ENCODE measurements around the gene CCDC61.

The CCDC61 gene

DNA sequence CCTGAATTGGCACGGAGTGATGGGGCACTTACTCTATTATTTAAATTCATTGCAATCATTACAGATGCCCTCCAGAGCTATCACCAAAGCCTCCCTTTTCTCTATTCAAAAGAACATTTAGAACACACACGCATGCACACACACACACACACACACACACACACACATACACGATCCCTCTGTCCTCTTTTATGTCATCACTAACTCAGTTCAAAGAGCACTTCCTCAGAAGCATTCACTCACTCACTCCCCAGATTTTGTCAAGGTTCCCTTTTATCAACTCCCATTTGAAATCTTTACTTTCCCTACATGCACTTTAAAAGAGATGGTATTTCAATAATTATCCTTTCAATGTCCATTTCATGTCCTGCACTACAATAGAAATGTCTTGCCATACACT is 67.9 kb downstream of the CCDC61 start:
- H3K4me1 ChIP-seq (ENCODE audit: low read length): no peaks in the 10 kb centered on the region
- no peaks in the 10 kb centered on the region for H4K20me1 ChIP-seq (ENCODE audit: insufficient read depth, low read length)
- H3K27ac ChIP-seq (ENCODE audit: low read length): no peak overlapping the region
- H3F3A ChIP-seq (ENCODE audit: insufficient read depth, low read length): no peaks in the 10 kb centered on the region
- no peaks in the 10 kb centered on the region for H3K9me2 ChIP-seq (replicated peaks; ENCODE audit: insufficient read depth, low read length)
- TF ChIP-seq EZH2 (optimal IDR thresholded peaks at IDR 0.05; ENCODE audit: low read depth, low read length): no peak
- TF ChIP-seq EZH2phosphoT487 (IDR thresholded peaks at IDR 0.05; ENCODE audit: low read length): no peak
- TF ChIP-seq, protein P1, sequence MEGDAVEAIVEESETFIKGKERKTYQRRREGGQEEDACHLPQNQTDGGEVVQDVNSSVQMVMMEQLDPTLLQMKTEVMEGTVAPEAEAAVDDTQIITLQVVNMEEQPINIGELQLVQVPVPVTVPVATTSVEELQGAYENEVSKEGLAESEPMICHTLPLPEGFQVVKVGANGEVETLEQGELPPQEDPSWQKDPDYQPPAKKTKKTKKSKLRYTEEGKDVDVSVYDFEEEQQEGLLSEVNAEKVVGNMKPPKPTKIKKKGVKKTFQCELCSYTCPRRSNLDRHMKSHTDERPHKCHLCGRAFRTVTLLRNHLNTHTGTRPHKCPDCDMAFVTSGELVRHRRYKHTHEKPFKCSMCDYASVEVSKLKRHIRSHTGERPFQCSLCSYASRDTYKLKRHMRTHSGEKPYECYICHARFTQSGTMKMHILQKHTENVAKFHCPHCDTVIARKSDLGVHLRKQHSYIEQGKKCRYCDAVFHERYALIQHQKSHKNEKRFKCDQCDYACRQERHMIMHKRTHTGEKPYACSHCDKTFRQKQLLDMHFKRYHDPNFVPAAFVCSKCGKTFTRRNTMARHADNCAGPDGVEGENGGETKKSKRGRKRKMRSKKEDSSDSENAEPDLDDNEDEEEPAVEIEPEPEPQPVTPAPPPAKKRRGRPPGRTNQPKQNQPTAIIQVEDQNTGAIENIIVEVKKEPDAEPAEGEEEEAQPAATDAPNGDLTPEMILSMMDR (IDR thresholded peaks at IDR 0.05; ENCODE audit: low read length): no peak
- no peaks in the 10 kb centered on the region for H3K79me2 ChIP-seq (ENCODE audit: low read length)
- no peaks in the 10 kb centered on the region for H3K36me3 ChIP-seq (replicated peaks; ENCODE audit: insufficient read depth, low read length)
- no peak for DNase-seq
- H3K4me3 ChIP-seq (ENCODE audit: low read length): no peak overlapping the region
- H3K4me2 ChIP-seq (ENCODE audit: low read depth, low read length): no peak overlapping the region
- H3K9me3 ChIP-seq (replicated peaks; ENCODE audit: insufficient read depth, low read length): no peaks in the 10 kb centered on the region
- H3K27me3 ChIP-seq (replicated peaks; ENCODE audit: insufficient read depth, low read length): peaks cover 72% of the 10 kb centered on the region
- no peak overlapping the region for H3K9ac ChIP-seq (ENCODE audit: low read length)
- no peak overlapping the region for H2AFZ ChIP-seq (ENCODE audit: low read length)

DNA sequence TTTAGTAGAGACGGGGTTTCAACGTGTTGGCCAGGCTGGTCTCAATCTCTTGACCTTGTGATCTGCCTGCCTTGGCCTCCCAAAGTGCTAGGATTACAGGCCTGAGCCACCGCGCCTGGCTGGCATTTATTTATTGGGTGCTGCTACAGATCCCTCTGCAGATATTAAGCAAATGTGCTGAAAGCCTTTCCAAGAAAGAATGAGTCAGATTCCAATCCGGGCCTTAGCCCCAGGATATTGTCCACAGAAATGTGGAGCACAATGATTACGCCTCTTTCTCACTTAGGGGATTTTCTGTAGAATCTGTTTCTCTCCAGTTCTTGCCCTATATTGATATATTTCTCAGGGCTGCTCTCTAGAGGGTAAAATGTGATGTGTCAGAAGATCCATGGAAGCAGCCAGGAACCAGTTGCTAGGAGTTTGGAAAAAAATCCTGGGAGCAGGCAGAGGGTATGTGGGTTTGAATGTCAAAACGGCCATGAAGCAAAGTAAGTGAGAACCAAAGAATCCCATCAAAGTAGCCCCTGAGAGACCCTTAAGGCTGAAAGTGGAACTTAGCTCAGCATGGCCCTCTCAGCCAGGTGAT is 70.3 kb downstream of the CCDC61 start:
- Histone ChIP-seq H3F3A (ENCODE audit: insufficient read depth, low read length) (no peaks in the 10 kb centered on the region), H3K4me1 (ENCODE audit: low read length) (peaks cover 6% of the 10 kb centered on the region; the same call in 1 of the 2 replicates), H3K9me2 (replicated peaks; ENCODE audit: insufficient read depth, low read length) (no peaks in the 10 kb centered on the region), H3K79me2 (ENCODE audit: low read length) (no peaks in the 10 kb centered on the region), H4K20me1 (ENCODE audit: insufficient read depth, low read length) (no peaks in the 10 kb centered on the region), H2AFZ (ENCODE audit: low read length) (no peak overlapping the region), H3K27me3 (replicated peaks; ENCODE audit: insufficient read depth, low read length) (peaks cover 69% of the 10 kb centered on the region), H3K4me3 (ENCODE audit: low read length) (no peak overlapping the region), H3K4me2 (ENCODE audit: low read depth, low read length) (no peak overlapping the region), H3K36me3 (replicated peaks; ENCODE audit: insufficient read depth, low read length) (no peaks in the 10 kb centered on the region), H3K9me3 (replicated peaks; ENCODE audit: insufficient read depth, low read length) (no peaks in the 10 kb centered on the region), H3K27ac (ENCODE audit: low read length) (no peak overlapping the region), H3K9ac (ENCODE audit: low read length) (no peak overlapping the region)
- no peak for DNase-seq
- no peak for TF ChIP-seq EZH2phosphoT487 (IDR thresholded peaks at IDR 0.05; ENCODE audit: low read length)
- TF ChIP-seq EZH2 (optimal IDR thresholded peaks at IDR 0.05; ENCODE audit: low read depth, low read length): no peak

DNA sequence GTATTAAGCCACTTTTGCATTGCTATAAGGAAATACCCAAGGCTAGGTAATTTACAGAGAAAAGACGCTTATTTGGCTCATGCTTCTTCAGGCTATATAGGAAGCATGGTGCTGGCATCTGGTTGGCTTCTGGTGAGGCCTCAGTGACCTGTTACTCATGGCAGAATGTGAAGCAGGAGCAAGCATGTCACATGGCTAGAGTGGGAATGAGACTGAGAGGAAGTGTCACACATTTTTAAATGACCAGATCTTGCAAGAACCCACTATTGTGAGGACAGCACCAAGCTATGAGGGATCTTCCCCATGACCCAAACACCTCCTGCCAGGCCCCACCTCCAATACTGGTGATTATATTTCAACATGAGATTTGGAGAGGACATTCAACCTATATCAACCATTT is 71.2 kb downstream of the CCDC61 start:
- no peak for DNase-seq
- H3K9me2 ChIP-seq (replicated peaks; ENCODE audit: insufficient read depth, low read length): no peaks in the 10 kb centered on the region
- H3K9ac ChIP-seq (ENCODE audit: low read length): no peak overlapping the region
- no peaks in the 10 kb centered on the region for H4K20me1 ChIP-seq (ENCODE audit: insufficient read depth, low read length)
- H3K4me3 ChIP-seq (ENCODE audit: low read length): no peak overlapping the region
- no peak overlapping the region for H3K27ac ChIP-seq (ENCODE audit: low read length)
- H3K4me2 ChIP-seq (ENCODE audit: low read depth, low read length): no peak overlapping the region
- no peaks in the 10 kb centered on the region for H3K36me3 ChIP-seq (replicated peaks; ENCODE audit: insufficient read depth, low read length)
- no peak overlapping the region for H2AFZ ChIP-seq (ENCODE audit: low read length)
- H3K9me3 ChIP-seq (replicated peaks; ENCODE audit: insufficient read depth, low read length): no peaks in the 10 kb centered on the region
- no peaks in the 10 kb centered on the region for H3F3A ChIP-seq (ENCODE audit: insufficient read depth, low read length)
- no peak for TF ChIP-seq EZH2phosphoT487 (IDR thresholded peaks at IDR 0.05; ENCODE audit: low read length)
- TF ChIP-seq, protein P1 (IDR thresholded peaks at IDR 0.05; ENCODE audit: low read length): no peak
- no peak for TF ChIP-seq EZH2 (optimal IDR thresholded peaks at IDR 0.05; ENCODE audit: low read depth, low read length)
- peaks cover 63% of the 10 kb centered on the region for H3K27me3 ChIP-seq (replicated peaks; ENCODE audit: insufficient read depth, low read length)
- H3K4me1 ChIP-seq (ENCODE audit: low read length): peaks cover 6% of the 10 kb centered on the region; the same call in 1 of the 2 replicates
- H3K79me2 ChIP-seq (ENCODE audit: low read length): no peaks in the 10 kb centered on the region

DNA sequence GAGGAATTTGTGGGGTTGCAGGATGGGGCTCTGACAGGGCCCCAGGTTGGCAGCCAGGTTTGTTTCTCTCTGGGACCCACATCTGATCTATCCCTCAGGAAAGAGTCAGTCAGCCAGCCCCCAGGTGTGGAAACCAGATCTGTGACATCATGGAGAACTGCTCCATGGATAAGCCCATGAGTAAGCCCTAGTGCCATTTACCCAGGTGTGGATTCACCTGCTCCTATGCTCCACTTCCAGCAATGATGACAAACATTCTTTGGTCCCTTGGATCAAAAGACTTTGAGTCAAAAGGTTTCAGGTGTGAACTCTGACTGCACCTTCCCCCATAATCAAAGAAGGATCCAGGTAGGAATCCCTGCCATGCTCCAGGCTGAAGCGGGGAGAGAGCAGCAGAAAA is 72.4 kb downstream of the CCDC61 start:
- Histone ChIP-seq H3K9me2 (replicated peaks; ENCODE audit: insufficient read depth, low read length) (no peaks in the 10 kb centered on the region), H3K4me1 (ENCODE audit: low read length) (peaks cover 6% of the 10 kb centered on the region; the same call in 1 of the 2 replicates), H3F3A (ENCODE audit: insufficient read depth, low read length) (no peaks in the 10 kb centered on the region), H3K36me3 (replicated peaks; ENCODE audit: insufficient read depth, low read length) (no peaks in the 10 kb centered on the region), H3K9ac (ENCODE audit: low read length) (no peak overlapping the region), H3K4me2 (ENCODE audit: low read depth, low read length) (no peak overlapping the region), H3K79me2 (ENCODE audit: low read length) (no peaks in the 10 kb centered on the region), H3K4me3 (ENCODE audit: low read length) (no peak overlapping the region), H3K27ac (ENCODE audit: low read length) (no peak overlapping the region), H3K27me3 (replicated peaks; ENCODE audit: insufficient read depth, low read length) (peaks cover 59% of the 10 kb centered on the region), H2AFZ (ENCODE audit: low read length) (no peak overlapping the region), H4K20me1 (ENCODE audit: insufficient read depth, low read length) (no peaks in the 10 kb centered on the region), H3K9me3 (replicated peaks; ENCODE audit: insufficient read depth, low read length) (no peaks in the 10 kb centered on the region)
- no peak for TF ChIP-seq EZH2 (optimal IDR thresholded peaks at IDR 0.05; ENCODE audit: low read depth, low read length)
- no peak for TF ChIP-seq EZH2phosphoT487 (IDR thresholded peaks at IDR 0.05; ENCODE audit: low read length)
- TF ChIP-seq, protein P1 (IDR thresholded peaks at IDR 0.05; ENCODE audit: low read length): no peak
- no peak for DNase-seq

Measured in MM.1S (cell line).